ENCODE results near the gene EFNA2.
A peak's percentile ranks its signal among the peaks of the same experiment; 100 is the strongest.

EFNA2 gene

DNA sequence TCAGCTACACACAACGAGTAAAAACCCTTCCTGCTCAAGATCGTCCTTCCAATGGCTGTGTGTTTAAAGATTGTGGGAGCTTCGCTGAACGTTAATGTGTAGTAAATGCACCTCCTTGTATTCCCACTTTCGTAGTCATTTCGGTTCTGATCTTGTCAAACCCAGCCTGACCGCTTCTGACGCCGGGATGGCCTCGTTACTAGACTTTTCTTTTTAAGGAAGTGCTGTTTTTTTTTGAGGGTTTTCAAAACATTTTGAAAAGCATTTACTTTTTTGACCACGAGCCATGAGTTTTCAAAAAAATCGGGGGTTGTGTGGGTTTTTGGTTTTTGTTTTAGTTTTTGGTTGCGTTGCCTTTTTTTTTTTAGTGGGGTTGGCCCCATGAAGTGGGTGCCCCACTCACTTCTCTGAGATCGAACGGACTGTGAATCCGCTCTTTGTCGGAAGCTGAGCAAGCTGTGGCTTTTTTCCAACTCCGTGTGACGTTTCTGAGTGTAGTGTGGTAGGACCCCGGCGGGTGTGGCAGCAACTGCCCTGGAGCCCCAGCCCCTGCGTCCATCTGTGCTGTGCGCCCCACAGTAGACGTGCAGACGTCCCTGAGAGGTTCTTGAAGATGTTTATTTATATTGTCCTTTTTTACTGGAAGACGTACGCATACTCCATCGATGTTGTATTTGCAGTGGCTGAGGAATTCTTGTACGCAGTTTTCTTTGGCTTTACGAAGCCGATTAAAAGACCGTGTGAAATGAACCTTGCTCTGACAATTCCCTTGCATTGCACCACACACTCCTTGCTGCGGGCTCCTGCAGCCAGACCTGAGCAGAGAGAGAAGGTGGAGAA lies 13.0 kb upstream of the EFNA2 start:
- no peak for DNase-seq (ENCODE audit: low read depth, low spot score)

DNA sequence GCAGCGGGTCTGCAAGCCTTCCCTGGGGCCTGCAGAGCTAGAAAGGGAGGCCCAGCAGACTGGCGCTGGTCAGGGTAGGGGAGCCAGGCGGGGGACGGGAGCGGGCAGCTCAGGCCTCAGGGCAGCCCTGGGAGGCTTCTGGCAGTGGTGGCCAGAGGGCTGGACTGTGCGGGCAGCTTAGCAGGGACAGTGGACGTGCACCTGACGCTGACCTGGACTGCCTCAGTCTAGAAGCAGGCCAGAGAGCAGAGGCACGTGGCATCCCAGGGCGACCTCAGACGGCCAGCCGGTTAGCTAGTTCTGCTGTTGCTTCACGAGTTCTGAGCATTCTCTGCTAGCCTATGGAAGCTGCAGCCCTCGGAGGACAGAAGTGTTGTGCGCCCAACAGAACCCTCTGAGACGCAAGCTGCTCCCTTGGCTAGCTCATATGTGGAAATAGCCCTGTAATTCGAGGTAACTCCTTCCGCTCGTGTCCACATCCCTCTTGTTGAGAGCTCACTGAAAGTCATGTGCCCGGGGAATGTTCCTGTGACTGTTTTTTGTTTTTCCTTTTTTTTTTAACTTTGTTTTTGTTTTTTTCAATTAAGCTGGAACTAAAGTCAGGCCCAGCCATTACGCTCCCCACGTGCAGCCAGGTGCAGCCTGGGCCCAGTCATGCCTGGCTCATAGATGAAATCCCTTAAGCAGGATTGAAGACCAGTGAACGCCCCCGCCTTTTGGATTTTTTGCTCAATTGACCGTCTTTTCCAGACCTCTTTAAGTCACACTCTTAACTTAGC lies 12.2 kb upstream of the EFNA2 start:
- DNase-seq (ENCODE audit: low read depth, low spot score) = no peak

DNA sequence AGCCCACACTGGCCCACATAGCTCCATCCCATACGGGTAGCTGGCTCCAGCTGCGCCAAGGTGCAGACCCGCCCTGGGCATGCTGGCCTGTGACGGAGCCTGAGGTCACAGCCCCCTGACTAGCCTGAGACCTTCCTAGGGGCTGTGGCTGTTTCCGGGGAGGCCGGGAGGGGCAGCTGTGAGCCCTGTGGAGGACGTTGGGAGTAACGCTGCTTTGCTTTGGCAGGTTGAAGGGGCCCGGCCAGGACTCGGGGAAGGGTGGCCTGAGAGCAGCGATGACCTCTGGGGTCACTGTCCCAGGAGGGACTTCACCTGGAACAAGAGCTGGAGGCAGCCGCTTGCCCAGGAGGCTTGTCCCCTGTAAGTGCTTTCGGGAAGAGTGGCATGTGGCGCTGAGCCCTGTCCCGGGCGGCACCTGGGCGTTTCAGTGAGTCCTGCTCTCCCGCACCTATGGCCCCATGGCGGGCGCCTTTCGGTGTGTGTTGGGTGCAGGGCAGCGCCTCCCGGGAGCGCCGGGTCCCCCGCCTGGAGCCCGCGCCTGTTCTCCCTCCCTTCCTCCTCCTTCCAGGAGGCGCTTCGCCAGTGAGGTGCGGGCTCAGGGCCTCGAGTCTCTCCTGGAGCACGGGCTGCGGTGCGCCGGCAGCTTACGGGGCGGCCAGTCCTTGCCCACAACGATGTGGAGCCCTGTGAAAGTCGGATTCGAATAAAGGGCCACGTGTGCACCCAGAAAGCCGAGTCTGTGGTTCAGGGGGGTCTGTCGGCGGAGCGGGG lies 11.4 kb upstream of the EFNA2 start:
- no peak for DNase-seq (ENCODE audit: low read depth, low spot score)

DNA sequence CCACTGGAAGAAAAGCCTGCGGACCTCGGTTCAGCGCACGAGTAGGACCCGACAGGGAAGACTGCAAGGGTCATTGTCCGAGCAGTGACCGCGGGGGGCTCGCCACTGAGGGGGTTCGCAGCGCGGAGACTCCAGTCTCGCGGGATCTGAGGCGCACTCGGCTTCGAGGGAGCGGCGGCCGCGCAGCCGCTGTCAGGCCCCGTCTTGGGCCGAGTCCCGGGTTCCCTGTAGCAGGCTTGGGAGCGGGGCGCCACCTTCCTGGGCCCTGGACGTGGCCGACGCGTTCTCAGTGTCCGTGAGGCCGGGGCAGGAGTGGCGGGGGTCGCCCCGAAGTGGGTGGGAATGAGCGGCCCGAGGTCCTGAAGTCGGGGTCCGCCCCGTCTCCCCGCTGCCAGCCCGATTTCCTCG lies 10.8 kb upstream of the EFNA2 start:
- no peak for DNase-seq (ENCODE audit: low read depth, low spot score)

DNA sequence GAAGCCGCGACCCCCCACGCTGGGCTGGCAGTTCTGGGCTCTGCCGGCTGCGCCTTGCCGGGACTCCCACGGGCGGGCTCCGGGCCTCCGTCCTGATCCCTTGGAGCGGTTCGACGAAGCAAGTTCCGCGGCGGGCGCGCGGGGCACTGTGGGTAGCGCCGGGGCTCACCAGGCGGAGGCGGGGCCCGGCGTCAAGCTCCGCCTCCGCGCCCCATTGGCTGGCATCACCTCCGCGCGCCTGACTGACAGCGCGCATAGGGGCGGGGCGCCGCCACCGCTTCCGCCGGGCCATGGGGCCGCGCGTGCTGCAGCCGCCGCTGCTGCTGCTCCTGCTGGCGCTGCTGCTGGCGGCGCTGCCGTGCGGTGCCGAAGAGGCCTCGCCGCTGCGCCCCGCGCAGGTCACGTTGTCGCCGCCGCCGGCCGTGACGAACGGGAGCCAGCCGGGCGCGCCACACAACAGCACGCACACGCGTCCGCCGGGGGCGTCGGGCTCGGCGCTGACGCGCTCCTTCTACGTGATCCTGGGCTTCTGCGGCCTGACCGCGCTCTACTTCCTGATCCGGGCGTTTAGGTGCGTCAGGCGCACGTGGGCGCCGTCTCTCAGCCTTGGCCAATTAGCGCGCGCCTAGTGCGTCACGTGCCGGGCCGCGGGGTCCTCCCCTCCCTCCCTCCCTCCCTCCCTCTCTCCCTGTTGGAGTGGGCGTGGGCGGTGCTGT lies 10.3 kb upstream of the EFNA2 start, which contains the start of gene FAM174C:
Gene FAM174C, plus strand, starts transcription at position 271 of the 716 bp plus-strand sequence. Its CDS starts 20 bp downstream, at position 291.
- peak; percentile 84 for DNase-seq (ENCODE audit: low read depth, low spot score)

DNA sequence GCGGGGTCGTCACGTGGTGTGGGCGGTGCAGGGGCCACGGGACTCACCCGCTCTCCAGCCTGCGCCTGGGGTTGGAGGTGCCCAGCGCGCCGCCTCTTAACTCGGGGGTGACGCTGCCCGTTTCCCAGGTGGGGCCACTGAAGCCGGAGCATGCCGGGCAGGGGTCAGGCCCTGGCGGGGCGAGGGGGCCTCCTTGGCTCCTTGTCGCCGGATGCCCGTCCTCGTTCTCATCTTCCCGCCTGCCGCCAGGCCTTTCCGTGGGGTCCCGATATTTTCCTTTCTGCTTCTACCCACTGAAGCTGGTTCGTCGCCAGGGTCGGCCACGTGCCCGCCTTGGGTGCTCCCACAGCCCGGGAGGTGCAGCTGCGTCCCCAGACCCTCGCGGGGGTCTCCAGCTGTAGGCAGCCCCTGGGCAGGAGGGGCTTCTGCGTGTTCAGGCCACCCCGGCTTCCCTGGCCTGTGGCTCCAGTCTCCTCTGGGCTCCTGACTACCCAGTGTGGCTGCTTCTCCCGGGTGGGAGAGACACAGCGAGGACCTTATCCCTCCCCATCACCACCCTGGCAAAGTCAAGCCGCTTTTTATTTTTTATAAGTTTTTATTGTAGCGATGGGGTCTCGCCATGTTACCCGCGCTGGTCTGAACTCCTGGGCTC lies 9.6 kb upstream of the EFNA2 start:
- no peak for DNase-seq (ENCODE audit: low read depth, low spot score)

DNA sequence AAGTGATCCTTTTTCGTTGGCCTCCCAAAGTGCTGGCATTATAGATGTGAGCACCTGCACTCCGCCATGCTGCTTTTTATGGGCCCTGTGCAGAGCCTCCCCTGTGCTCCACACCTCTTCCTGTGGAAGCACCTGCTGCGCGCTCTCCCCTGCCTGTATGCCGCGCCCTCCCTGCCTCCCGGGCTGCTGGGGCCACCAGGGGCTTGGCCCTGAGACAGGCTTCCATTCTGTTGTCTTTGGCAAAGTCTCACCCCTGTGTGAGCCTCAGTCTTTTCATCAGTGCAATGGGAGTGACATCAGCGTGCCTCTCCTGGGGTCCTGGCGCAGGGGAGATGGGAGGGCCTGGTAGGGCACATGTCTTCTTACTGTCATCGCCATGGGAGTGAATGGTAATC lies 9.0 kb upstream of the EFNA2 start:
- no peak for DNase-seq (ENCODE audit: low read depth, low spot score)

DNA sequence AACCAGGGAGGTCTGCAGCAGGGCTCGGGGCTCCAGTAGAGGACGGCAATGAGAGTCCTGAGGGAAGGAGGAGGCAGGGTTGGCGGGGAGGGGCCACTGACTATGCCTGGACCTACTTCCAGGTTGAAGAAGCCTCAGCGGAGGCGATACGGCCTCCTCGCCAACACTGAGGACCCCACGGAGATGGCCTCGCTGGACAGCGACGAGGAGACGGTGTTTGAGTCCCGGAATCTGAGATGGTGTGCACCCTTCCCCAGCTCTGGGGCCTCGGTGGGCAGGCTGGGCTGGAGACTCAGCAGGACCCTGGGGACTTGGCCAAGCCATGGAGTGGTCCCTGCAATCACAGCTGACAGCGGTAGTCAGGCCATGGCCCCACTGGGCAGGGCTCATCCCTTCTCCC lies 8.6 kb upstream of the EFNA2 start:
- no peak for DNase-seq (ENCODE audit: low read depth, low spot score)

DNA sequence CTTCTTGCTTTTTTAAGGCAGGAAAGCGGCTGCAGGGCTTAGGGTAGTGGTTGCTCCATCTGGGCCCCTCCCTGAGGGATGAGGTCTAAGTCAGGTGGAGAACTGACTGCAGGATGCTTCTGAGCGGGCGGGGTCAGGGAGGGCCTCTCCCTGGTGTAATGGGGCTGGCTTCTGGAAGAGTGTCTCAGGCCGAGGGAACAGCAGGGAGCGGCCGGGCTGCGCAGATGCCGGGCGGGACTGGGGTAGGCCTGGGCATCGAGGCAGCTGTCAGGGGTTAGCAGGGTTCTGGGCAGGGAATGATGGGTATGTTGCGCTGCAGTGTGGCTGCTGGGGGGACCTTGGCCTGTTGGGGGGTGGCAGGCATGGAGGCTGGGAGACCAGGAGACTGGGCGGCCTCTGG lies 7.6 kb upstream of the EFNA2 start:
- no peak for DNase-seq (ENCODE audit: low read depth, low spot score)

DNA sequence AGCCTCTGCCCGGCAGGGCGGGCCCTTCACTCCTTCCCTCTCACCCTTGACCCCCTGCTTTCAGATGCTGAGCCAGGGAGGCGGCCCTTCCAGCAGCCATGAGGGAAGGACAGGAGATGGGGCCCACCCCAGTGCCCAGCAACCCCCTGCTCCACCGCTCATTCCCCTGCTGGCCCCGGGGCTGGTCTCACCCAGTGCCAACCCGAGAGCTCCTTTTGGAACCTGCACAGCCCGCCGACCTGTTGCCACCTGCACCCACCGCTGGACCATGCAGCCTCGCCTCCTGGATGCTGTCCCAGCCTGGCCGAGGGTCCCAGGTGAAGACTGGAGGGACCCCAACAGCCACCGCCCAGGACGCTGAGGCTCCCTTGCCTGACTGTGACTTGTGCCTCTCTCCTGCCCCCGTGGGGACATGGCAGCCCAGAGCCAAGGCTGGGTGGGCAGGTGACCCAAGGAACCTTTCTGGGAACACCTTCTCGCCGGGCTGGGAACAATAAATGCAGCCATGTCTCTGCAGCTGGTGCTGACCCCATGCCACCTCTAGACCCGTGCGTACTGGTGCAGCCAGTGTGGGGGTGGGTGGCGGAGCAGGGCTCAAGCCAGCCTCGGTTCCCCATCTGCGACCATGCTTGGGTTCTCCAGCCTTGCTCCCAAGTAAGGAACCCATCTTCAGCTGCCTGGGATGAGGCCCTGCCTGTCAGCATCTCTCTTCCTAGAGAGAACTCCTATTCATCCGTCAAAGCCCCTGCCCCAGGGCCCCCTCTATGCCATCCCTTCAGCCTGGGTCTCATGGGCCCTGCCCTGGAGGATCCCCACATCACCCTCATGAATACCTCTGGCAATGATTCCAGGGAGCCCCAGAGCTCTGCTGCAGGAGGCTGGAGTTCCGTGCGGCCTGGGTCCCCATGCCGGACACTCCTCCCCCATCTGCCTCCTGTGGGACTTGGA lies 6.7 kb upstream of the EFNA2 start:
- DNase-seq (ENCODE audit: low read depth, low spot score) = no peak

DNA sequence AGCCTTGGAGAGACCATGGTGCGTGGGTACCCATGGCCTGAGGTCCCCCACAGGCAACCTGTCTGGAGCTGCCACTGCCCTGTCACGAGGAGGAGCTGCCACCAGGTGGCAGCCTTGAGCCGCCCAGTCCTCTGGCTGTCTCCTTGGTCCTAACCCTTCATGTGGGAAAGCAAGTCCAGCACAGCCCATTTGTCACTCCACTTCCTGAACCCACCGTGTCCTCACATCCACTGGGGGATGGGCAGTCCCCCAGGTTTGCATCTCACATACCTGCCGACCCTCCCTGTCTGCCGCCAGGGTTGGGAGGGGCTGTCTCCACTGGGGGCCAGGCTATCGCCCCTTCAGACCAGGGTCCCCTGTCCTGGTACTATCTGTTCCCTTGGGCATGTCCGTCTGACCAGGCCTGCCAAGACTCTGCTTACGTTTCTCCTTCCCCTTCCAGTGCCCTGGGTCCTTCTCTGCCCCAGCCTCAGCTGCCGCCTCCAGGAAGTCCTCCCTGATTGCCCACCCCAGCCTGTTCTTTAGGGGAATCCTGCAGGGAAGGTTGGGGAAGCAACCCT lies 5.8 kb upstream of the EFNA2 start:
- no peak for DNase-seq (ENCODE audit: low read depth, low spot score)

DNA sequence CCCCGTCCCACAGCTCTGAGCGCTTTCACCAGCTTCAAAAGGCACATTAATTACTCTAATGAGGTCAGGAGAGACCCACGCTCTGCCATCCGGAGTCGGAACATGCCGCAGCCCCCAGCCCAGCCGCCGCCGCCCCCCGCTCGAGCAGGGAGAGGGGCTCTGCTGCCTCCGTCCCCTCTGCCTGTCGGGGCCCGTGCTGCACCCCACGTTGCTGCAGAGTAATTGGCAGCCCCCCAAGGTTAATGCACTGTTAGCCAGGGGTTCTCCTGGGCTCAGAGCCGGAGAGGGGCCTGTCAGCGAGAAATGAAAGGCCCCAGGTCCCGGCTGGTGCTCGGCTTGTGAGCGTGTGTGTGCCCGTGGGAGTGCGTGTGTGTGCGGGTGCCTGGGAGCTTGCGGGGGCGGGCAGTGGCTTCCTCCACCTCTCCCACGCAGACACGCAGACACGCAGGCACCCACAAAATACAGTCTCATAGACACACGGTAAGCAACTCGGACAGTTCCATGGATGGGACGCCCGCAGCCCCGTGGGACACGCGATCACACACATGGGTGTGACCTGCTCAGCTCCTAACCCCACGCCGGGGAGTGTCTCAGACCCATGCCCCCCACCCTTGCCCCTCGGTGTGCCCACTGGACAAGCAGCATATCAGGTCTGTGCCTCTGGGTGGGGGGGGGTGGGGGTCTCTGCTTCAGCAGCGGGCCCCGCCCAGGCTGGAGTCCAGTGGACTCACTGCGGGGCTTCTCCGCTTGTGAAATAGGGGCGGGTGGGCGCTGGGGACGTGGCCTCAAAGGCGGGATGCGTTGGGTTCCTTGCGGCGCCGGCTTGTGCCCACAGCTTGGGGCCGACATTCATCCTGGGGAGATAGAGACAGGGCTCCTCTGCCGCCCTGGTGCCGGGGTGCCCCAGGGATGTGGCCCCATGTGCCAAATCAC lies 4.8 kb upstream of the EFNA2 start:
- no peak for DNase-seq (ENCODE audit: low read depth, low spot score)

DNA sequence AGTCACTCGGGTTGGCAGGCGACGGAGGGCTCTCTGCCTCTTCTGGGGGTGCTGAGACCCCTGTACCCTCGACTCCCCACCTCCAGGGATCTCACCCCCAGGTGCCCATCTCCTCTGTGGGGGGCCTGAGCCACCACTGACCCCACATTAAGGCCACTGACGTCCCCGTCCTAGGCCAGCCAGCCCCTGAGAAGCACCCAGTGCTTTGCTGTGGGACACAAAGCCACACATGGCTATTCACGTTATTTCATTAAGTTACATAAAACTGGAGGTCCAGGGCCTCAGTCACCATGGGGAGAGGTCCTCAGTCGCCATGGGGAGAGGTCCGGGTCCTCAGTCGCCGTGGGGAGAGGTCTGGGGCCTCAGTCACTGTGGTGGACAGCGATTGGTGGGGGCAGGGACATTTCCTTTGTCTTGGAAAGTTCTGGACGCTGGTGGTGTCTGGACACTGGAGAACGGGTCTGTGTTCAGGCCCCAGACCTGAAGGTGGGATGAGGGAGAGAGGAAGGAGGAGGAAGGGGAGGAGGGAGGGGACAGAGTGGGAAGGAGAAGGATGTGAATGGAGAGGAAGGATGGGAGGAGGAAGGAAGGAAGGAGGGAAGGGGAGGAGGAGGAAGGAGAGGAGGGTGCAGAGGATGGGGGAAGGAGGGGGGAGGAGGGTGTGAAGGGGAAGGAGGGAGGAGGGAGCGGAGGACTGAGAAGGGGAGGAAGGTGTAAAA lies 3.9 kb upstream of the EFNA2 start:
- no peak for DNase-seq (ENCODE audit: low read depth, low spot score)

DNA sequence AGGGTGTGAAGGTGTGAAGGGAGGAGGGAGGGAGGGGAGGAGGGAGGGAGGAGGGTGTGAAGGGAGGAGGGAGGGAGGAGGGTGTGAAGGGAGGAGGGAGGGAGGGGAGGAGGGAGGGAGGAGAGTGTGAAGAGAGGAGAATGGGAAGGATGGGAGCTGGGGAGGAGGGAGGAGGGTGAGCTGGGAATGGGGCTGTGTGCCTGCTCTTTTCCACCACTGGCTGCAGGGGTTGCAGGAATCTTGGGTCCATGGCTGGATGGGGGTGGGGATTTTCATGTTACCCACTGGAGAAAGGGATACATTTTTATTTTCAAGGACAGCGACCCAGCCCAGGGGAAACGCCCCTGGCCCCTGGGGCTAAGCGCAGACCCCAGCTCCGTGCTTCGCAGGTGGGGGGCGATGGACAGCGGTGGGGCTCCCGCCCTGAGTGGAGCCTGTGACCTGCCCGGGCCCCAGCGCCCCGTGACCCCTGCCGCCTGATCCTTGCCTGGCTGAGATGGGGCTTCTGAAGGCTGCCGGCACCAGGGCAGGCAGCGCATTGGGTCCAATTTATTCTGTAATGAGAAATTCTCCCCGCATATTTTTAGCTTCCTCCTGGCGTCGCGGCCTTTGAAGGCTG lies 3.0 kb upstream of the EFNA2 start:
- DNase-seq (ENCODE audit: low read depth, low spot score) = no peak

DNA sequence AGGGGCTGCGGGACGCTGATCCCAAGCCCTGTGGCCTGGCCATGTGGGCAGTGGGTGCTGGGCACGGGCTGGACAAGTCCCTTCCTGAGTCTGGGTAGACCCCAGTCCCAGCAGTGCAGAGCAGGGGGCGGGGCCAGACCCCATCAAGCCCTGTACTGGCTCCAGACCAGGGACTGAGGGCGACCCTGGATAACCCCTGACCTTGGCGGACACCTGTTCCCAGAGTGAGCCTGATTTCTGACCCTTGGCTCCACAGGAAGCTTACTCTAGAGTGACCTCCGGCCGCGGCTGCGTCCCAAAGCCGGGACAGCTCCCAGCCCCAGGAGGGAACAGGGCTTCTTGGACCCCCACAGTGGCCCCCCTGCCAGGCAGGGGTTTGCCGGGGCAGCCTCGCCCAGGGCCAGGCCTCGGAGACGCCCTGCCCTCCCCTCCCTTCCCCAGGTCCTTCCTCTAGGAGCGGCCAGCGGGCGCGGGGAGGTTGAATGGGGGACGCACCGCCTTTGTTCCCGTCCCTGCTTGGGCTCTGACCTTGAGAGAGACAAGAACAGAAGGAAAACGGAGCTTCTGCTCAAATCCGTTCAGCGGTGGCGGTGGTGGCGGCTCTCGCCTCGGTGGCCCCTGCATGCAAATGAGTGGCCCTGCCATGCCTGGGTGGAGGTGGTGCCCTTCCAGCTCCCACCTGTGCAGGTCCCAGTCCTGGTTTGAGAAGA lies 2.3 kb upstream of the EFNA2 start:
- DNase-seq (ENCODE audit: low read depth, low spot score) = no peak

DNA sequence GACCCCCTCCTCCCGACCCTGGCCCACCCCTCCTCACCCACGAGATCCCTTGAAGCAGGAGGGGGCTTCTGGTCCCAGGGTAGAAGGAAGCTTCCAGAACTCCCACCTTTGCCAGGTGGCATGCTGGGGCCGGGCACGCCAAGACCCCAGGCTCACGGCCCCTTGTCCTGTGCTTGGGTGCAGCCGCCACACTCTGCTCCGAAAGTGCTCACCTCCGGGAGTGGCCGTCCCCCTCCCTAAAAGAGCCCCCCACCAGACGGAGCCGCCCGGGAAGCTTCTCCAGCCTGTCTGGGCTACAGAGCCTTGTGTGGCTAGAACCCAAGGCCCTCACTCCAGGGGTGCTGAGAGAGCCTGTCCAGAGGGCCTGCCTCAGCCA lies 1.8 kb upstream of the EFNA2 start:
- no peak for DNase-seq (ENCODE audit: low read depth, low spot score)
